NCI-H2107 treated with DMSO at 0.1 percent for 48 hours (cell line): ENCODE measurements around the gene C16orf96.

Experiments used
- DNase-seq: peaks from one replicate; lab custom pipeline; 2025; ENCODE audit not compliant: unreplicated experiment; lab: John Stamatoyannopoulos, UW

Gene C16orf96

GRCh38 chr16:4641306-4641687 lies 85.2 kb downstream of the C16orf96 start:
- DNase-seq, result no peak

DNA sequence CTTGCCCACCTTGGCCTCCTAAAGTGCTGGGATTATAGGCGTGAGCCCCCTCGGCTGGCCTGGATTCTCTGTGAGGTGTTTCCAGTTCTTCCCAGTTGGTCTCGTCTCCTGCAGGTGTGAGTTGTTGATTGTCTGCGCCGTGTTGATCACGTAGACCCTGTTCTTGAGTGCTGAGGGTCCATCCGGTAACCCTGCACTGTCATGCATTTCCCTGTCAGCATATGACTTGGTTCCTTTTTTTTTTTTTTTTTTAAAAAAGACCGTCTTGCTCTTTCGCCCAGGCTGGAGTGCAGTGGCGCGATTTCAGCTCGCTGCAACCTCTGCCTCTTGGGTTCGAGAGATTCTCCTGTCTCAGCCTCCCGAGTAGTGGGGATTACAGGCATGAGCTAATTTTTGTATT lies 85.8 kb downstream of the C16orf96 start:
- DNase-seq, result no peak

DNA sequence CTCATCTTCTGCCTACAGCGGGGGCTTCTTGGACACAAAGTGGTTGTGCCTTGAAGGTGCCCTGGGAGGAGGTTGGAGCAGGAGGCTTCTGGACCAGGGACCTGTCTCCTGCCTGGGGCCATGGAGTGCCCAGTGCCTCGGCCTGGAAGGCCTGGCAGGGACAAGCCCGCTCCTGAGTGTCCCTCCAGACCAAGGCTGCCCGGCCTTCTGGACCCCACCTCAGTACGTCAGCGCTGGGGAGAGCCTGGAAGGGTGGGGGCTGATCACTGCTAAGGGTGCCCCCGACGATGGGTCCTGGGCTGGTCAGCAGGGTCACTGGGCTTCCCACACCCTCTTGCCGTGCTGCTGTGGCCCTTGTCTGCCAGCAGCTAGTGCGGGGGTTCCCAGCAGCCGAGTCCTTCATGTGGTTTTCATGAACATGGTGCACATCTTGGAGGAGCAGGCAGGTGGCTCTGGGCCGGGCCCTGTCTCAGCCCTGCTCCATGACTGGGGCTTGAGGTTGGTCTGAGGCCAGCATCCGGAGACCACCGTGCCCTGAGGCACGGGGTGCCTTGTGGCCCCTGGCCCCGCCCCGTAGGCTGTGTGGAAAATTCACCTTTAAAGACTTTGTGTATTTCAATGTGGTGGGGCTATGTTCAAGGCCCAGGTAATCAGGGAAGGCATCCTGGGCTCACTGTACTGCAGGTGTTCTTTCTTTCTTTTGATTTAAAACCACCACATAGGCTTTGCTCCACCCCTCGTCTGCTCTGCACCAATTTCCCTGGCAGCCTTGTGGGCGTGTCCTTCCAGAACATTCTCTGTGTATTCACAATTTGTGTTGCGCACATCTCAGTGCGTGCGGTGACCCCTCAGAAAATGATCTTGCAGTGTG lies 90.9 kb downstream of the C16orf96 start:
- no peak for DNase-seq

GRCh38 chr16:4647644-4647980 lies 91.5 kb downstream of the C16orf96 start:
- DNase-seq, result no peak

DNA sequence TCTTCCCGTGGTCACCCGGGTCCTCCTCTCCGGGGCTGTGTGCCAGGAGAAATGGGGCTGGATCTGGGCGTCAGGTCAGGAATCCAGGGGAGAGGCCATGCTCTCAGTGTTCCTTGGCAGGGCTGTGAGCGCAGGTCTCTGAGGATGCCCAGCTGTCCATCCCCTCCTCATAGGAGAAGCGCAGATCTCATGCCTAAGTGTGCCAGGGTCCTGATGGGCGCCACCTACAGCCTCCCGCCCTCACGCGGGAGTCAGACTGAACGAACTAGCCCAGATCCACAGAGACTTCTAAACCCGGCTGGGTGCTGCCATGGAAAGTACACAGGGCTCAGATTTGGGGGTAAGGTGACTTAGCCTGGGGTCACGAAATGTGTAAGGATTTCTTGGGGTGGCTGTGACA lies 92.8 kb downstream of the C16orf96 start:
- DNase-seq, result no peak

DNA sequence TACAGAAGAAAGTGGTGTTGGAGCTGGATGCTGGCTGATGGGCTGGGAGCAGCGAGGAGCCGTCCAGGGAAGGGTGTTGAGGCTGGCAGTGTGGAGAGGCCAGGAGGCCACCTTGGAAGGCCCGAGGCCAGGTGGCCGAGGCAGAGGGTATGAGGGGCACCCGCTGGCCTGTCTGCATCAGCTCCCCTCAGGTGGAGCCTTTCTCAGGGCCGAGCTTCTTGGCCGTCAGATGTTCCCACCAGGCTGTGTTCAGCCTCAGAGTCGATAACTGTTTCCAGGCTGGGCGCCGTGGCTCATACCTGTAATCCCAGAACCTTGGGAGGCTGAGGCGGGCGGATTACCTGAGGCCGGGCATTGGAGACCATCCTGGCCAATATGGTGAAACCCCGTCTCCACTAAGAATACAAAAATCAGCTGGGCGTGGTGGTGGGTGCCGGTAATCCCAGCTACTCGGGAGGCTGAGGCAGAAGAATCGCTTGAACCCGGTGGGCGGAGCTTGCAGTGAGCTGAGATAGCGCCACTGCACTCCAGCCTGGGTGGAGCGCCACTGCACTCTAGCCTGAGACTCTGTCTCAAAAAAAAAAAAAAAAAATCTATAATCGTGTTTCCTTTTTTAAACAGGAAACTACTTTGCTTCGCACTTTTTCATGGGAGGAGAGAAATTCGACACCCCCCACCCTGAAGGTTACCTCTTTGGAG lies 93.8 kb downstream of the C16orf96 start:
- no peak for DNase-seq
